Measurements from ENCODE around the gene GINS3.

Gene GINS3

DNA sequence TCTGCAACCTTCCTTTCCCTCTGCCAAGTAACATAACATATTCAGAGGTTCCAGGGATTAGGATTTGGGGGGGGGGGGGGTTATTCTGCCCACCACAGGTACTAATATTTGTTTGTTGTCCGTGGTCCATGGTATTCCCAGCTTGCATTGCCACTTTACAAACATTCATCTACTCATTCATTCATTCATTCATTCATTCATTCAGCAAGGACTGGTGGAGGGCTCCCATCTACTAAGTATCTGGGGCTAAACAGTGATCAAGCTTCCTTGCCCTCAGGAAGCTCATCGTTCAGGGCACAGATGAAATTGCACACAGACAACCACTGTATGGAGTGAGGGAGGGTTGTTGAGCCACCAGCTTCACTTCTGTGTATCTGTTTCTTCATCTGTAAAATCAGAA is 61.9 kb downstream of the GINS3 start:
- TF ChIP-seq, protein P1, sequence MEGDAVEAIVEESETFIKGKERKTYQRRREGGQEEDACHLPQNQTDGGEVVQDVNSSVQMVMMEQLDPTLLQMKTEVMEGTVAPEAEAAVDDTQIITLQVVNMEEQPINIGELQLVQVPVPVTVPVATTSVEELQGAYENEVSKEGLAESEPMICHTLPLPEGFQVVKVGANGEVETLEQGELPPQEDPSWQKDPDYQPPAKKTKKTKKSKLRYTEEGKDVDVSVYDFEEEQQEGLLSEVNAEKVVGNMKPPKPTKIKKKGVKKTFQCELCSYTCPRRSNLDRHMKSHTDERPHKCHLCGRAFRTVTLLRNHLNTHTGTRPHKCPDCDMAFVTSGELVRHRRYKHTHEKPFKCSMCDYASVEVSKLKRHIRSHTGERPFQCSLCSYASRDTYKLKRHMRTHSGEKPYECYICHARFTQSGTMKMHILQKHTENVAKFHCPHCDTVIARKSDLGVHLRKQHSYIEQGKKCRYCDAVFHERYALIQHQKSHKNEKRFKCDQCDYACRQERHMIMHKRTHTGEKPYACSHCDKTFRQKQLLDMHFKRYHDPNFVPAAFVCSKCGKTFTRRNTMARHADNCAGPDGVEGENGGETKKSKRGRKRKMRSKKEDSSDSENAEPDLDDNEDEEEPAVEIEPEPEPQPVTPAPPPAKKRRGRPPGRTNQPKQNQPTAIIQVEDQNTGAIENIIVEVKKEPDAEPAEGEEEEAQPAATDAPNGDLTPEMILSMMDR (IDR thresholded peaks at IDR 0.05), result no peak
- H3K27me3 ChIP-seq, result peaks cover 92% of the 10 kb centered on the region

DNA sequence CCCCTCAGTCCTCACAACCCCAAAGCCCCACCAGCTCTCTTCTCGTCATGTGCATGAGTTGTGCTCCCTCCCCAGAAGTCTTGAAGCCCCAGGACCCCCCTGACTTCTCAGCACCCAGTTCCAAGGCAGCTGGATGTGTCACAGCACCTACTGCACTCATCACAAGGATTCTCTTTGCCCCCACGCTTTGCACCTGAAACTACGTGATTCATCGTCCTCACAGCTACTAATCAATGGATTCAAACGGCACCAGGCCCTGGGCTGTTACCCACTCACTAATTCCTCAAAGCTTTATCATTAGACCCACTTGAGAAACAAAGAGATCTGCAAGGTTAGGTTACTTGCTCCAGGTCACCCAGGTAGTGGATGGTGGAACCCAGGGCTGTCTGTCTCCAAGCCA is 62.6 kb downstream of the GINS3 start:
- H3K27me3 ChIP-seq, result peaks cover 92% of the 10 kb centered on the region
- TF ChIP-seq, protein P1 (IDR thresholded peaks at IDR 0.05), result no peak

More for the DNA sequence above, 61.9 kb downstream of the GINS3 start:
- H3K9me3 ChIP-seq, result no peaks in the 10 kb centered on the region
- no peak overlapping the region for H3K27ac ChIP-seq
- no peaks in the 10 kb centered on the region for H3K36me3 ChIP-seq
- H3K4me3 ChIP-seq (ENCODE audit: low read depth in 1 of 2, low read length in 1 of 2), result no peak overlapping the region
- H3K4me1 ChIP-seq (ENCODE audit: control insufficient read depth in 1 of 2, insufficient read depth in 1 of 2, low read depth in 1 of 2, low read length in 1 of 2), result peaks cover 0 to 5% of the 10 kb centered on the region in 2 experiments

More for the DNA sequence above, 62.6 kb downstream of the GINS3 start:
- peaks cover 0 to 2% of the 10 kb centered on the region in 2 experiments for H3K4me1 ChIP-seq (ENCODE audit: control insufficient read depth in 1 of 2, insufficient read depth in 1 of 2, low read depth in 1 of 2, low read length in 1 of 2)
- no peaks in the 10 kb centered on the region for H3K9me3 ChIP-seq
- H3K4me3 ChIP-seq (ENCODE audit: low read depth in 1 of 2, low read length in 1 of 2), result no peak overlapping the region
- no peak overlapping the region for H3K27ac ChIP-seq
- H3K36me3 ChIP-seq, result no peaks in the 10 kb centered on the region
